K562 (cell line): ENCODE results near the gene AQP2. TPM values are rescaled to one million over a fixed set of nuclear protein-coding genes. Genes with fewer than 3 reads are reported as not detected.

Experiments
- CXXC5 ChIP-seq: fragments of 250-450 bp; sonication (Bioruptor Pico); IDR thresholded peaks from 2 replicates; pipeline ENCODE4 v1.8.0; 2022; ENCODE audit warnings: inconsistent platforms, mild to moderate bottlenecking, moderate library complexity
- ETV1 ChIP-seq: fragments of 450-650 bp; conservative IDR thresholded peaks from 2 replicates; pipeline ENCODE4 v1.6.1; 2016; ENCODE audit warnings: missing genetic modification characterization, control low read depth, low read depth, missing compliant biosample characterization
- KDM1A ChIP-seq, 2 experiments: fragments of 450-650 bp; IDR thresholded peaks; 2 replicates each; pipeline ENCODE4 v1.6.1; 2016; ENCODE audit warnings: mild to moderate bottlenecking in 2 of 2
- NFIC ChIP-seq: fragments of 450-650 bp; IDR thresholded peaks from 2 replicates; pipeline ENCODE4 v1.6.1; 2017; ENCODE audit warnings: mild to moderate bottlenecking, inconsistent platforms
- POLR2A ChIP-seq: fragments of 450-650 bp; conservative IDR thresholded peaks from 2 replicates; pipeline ENCODE4 v1.6.1; 2016
- RB1 ChIP-seq: fragments of 450-650 bp; IDR thresholded peaks from 2 replicates; pipeline ENCODE4 v1.6.1; 2017; ENCODE audit warnings: low read depth, mild to moderate bottlenecking
- SETDB1 ChIP-seq: IDR thresholded peaks from one replicate; pipeline ENCODE4 v1.6.1; 2012; ENCODE audit warnings: low read length, control low read depth, inconsistent platforms
- SIRT6 ChIP-seq: IDR thresholded peaks from one replicate; pipeline ENCODE4 v1.6.1; 2012; ENCODE audit warnings: low read depth, mild to moderate bottlenecking, control low read depth, inconsistent platforms, low read length, moderate library complexity
- YY1 ChIP-seq, 3 experiments: IDR thresholded peaks; 2 replicates each; pipeline ENCODE4 v1.6.1; 2011; ENCODE audit warnings: low read length in 2 of 3, mild to moderate bottlenecking in 2 of 3, moderate library complexity in 2 of 3, borderline replicate concordance in 1 of 3, control low read depth in 1 of 3, low read depth in 1 of 3; ENCODE audit not compliant: insufficient read depth in 3 of 3, insufficient replicate concordance in 2 of 3, control insufficient read depth in 1 of 3, insufficient read length in 1 of 3; ENCODE audit errors: extremely low read depth in 1 of 3
- ZNF583 ChIP-seq: fragments of 250-450 bp; sonication (Bioruptor Pico); IDR thresholded peaks from 2 replicates; pipeline ENCODE4 v1.4.0; 2020
- polyA plus RNA-seq, 8 experiments: library from polyadenylated mRNA; depleted of rRNA in 4 of 8; stranded (reverse) in 5 of 8; unstranded in 3 of 8; fragments of >200 nt; fragmentation: Nextera tagmentation in 2 of 8; fragmentation: Illumina TruSeq in 1 of 8; extraction: Ambion mirVana in 2 of 8; extraction: Trizol in 1 of 8; gene quantifications; 2 replicates each; pipeline versions ENCODE4 v1.2.1 to v1.2.3, GENCODE V29; 2011 to 2014; ENCODE audit warnings: inconsistent platforms in 1 of 8, missing spikeins in 1 of 8
- total RNA-seq, 7 experiments: library from RNA; depleted of rRNA in 6 of 7; stranded (reverse); fragments of >200 nt in 6 of 7; fragmentation: Illumina TruSeq in 2 of 7; extraction: Trizol in 2 of 7; gene quantifications; 2 replicates each; pipeline versions ENCODE4 v1.2.1 to v1.2.3, GENCODE V29; 2011 to 2021; ENCODE audit warnings: low replicate concordance in 1 of 7
- TF ChIP-seq, protein P1 (sequence below): fragments of 250-450 bp; sonication (Bioruptor Pico); IDR thresholded peaks from 2 replicates; pipeline ENCODE4 v1.5.1; 2021; ENCODE audit warnings: mild to moderate bottlenecking
- TF ChIP-seq, protein P2 (sequence below): fragments of 450-650 bp; IDR thresholded peaks from 2 replicates; pipeline ENCODE4 v1.7.0; 2016; ENCODE audit warnings: borderline replicate concordance
- TF ChIP-seq, protein P3 (sequence below): sonication (generic); formaldehyde crosslinking; IDR thresholded peaks from 2 replicates; pipeline ENCODE4 v1.8.0; 2022; ENCODE audit warnings: missing genetic modification reagents, mild to moderate bottlenecking, borderline replicate concordance
- TF ChIP-seq, protein P4 (sequence below): sonication (generic); formaldehyde crosslinking; IDR thresholded peaks from 2 replicates; pipeline ENCODE4 v1.8.1; 2023; ENCODE audit warnings: missing genetic modification reagents, mild to moderate bottlenecking, borderline replicate concordance
- TF ChIP-seq, protein P5 (sequence below): sonication (generic); IDR thresholded peaks from 2 replicates; pipeline ENCODE4 v1.6.1; 2016
- TF ChIP-seq, protein P6 (sequence below), 2 experiments: fragments of 200-800 bp in 1 of 2; sonication (Bioruptor generic) in 1 of 2; sonication (generic) in 1 of 2; formaldehyde crosslinking in 1 of 2; IDR thresholded peaks in 1 of 2; conservative IDR thresholded peaks in 1 of 2; 2 replicates each; pipeline versions ENCODE4 v1.5.0 to v1.6.1; 2016 to 2020; ENCODE audit warnings: missing compliant biosample characterization in 1 of 2, missing genetic modification characterization in 1 of 2, missing genetic modification reagents in 1 of 2

AQP2 gene
- total and polyA plus RNA-seq, 9 of the 15 experiments (the other 6 are each of a cell fraction or from before 2014, with no cell fraction given) = not detected

DNA sequence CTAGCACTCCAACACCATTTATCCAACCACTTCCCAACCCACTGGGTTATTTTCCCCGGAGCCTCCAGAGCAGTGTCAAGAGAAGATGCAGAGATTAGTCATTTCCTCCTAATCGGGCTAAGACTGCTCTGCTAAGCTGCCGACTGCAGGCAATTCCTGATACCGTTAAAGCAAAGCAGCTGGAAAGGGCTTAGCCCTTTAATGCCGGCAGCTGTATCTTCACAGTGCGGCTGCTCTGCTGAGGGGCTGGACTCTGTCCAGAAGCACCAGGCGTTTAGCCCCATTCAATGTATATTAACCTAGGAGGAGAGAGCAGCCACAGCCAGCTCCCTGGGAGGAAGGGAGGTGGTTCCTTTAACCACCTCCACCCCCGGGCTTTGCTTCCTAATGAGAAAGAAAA, 33.4 kb downstream of the AQP2 start (continued):
- TF ChIP-seq, protein P1, sequence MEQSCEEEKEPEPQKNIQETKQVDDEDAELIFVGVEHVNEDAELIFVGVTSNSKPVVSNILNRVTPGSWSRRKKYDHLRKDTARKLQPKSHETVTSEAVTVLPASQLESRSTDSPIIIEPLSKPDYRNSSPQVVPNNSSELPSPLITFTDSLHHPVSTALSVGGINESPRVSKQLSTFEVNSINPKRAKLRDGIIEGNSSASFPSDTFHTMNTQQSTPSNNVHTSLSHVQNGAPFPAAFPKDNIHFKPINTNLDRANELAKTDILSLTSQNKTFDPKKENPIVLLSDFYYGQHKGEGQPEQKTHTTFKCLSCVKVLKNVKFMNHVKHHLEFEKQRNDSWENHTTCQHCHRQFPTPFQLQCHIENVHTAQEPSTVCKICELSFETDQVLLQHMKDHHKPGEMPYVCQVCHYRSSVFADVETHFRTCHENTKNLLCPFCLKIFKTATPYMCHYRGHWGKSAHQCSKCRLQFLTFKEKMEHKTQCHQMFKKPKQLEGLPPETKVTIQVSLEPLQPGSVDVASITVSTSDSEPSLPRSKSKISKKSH (CRISPR knock-in tag) = no peak
- TF ChIP-seq, protein P2, sequence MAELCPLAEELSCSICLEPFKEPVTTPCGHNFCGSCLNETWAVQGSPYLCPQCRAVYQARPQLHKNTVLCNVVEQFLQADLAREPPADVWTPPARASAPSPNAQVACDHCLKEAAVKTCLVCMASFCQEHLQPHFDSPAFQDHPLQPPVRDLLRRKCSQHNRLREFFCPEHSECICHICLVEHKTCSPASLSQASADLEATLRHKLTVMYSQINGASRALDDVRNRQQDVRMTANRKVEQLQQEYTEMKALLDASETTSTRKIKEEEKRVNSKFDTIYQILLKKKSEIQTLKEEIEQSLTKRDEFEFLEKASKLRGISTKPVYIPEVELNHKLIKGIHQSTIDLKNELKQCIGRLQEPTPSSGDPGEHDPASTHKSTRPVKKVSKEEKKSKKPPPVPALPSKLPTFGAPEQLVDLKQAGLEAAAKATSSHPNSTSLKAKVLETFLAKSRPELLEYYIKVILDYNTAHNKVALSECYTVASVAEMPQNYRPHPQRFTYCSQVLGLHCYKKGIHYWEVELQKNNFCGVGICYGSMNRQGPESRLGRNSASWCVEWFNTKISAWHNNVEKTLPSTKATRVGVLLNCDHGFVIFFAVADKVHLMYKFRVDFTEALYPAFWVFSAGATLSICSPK = no peak
- TF ChIP-seq KDM1A (IDR thresholded peaks at IDR 0.05) (peak; percentile 90 to 93), YY1 (IDR thresholded peaks at IDR 0.05; ENCODE audit: borderline replicate concordance in 1 of 3, control insufficient read depth in 1 of 3, extremely low read depth in 1 of 3, insufficient read depth in 3 of 3, insufficient read length in 1 of 3, insufficient replicate concordance in 2 of 3, low read depth in 1 of 3, low read length in 2 of 3) (no peak), NFIC (peak; percentile 88), ZNF583 (no peak), CXXC5 (peak; percentile 49; the same call in 1 of the 2 replicates), SIRT6 (no peak), ETV1 (tag) (no peak), SETDB1 (no peak), POLR2A (no peak), RB1 (0 out of 2 replicates have a peak, but pooled peaks have one; percentile 16)
- TF ChIP-seq, protein P3, sequence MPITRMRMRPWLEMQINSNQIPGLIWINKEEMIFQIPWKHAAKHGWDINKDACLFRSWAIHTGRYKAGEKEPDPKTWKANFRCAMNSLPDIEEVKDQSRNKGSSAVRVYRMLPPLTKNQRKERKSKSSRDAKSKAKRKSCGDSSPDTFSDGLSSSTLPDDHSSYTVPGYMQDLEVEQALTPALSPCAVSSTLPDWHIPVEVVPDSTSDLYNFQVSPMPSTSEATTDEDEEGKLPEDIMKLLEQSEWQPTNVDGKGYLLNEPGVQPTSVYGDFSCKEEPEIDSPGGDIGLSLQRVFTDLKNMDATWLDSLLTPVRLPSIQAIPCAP (CRISPR knock-in tag) = no peak
- TF ChIP-seq, protein P4, sequence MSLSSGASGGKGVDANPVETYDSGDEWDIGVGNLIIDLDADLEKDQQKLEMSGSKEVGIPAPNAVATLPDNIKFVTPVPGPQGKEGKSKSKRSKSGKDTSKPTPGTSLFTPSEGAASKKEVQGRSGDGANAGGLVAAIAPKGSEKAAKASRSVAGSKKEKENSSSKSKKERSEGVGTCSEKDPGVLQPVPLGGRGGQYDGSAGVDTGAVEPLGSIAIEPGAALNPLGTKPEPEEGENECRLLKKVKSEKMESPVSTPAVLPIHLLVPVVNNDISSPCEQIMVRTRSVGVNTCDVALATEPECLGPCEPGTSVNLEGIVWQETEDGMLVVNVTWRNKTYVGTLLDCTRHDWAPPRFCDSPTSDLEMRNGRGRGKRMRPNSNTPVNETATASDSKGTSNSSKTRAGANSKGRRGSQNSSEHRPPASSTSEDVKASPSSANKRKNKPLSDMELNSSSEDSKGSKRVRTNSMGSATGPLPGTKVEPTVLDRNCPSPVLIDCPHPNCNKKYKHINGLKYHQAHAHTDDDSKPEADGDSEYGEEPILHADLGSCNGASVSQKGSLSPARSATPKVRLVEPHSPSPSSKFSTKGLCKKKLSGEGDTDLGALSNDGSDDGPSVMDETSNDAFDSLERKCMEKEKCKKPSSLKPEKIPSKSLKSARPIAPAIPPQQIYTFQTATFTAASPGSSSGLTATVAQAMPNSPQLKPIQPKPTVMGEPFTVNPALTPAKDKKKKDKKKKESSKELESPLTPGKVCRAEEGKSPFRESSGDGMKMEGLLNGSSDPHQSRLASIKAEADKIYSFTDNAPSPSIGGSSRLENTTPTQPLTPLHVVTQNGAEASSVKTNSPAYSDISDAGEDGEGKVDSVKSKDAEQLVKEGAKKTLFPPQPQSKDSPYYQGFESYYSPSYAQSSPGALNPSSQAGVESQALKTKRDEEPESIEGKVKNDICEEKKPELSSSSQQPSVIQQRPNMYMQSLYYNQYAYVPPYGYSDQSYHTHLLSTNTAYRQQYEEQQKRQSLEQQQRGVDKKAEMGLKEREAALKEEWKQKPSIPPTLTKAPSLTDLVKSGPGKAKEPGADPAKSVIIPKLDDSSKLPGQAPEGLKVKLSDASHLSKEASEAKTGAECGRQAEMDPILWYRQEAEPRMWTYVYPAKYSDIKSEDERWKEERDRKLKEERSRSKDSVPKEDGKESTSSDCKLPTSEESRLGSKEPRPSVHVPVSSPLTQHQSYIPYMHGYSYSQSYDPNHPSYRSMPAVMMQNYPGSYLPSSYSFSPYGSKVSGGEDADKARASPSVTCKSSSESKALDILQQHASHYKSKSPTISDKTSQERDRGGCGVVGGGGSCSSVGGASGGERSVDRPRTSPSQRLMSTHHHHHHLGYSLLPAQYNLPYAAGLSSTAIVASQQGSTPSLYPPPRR (CRISPR knock-in tag) = no peak
- TF ChIP-seq, protein P5, sequence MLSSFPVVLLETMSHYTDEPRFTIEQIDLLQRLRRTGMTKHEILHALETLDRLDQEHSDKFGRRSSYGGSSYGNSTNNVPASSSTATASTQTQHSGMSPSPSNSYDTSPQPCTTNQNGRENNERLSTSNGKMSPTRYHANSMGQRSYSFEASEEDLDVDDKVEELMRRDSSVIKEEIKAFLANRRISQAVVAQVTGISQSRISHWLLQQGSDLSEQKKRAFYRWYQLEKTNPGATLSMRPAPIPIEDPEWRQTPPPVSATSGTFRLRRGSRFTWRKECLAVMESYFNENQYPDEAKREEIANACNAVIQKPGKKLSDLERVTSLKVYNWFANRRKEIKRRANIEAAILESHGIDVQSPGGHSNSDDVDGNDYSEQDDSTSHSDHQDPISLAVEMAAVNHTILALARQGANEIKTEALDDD = peak; percentile 73
- TF ChIP-seq, protein P6, sequence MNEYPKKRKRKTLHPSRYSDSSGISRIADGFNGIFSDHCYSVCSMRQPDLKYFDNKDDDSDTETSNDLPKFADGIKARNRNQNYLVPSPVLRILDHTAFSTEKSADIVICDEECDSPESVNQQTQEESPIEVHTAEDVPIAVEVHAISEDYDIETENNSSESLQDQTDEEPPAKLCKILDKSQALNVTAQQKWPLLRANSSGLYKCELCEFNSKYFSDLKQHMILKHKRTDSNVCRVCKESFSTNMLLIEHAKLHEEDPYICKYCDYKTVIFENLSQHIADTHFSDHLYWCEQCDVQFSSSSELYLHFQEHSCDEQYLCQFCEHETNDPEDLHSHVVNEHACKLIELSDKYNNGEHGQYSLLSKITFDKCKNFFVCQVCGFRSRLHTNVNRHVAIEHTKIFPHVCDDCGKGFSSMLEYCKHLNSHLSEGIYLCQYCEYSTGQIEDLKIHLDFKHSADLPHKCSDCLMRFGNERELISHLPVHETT (CRISPR knock-in tag; conservative IDR thresholded peaks at IDR 0.05 in 1 of 2, IDR thresholded peaks at IDR 0.05 in 1 of 2) = 0 out of 4 replicates have a peak, but pooled peaks of 1 of the 2 experiments have one; percentile 30
